A549 treated with AZD9567 at 1 μM for 4 hours (cell line): ENCODE measurements around the gene C1QTNF4. TPM values are rescaled to one million over a fixed set of nuclear protein-coding genes. Genes with fewer than 3 reads are reported as not detected.

Experiments used
- total RNA-seq: library from RNA; stranded (reverse); fragments of 200-300 nt; extraction: Qiagen RNA extraction; gene quantifications from 5 replicates; pipeline ENCODE4 v1.2.3, GENCODE V29; 2022; ENCODE audit not compliant: insufficient read depth

C1QTNF4 gene
- 0.07 to 0.19 TPM (median 0.08 TPM) in 3 of 5 replicates, not detected in the others for total RNA-seq

DNA sequence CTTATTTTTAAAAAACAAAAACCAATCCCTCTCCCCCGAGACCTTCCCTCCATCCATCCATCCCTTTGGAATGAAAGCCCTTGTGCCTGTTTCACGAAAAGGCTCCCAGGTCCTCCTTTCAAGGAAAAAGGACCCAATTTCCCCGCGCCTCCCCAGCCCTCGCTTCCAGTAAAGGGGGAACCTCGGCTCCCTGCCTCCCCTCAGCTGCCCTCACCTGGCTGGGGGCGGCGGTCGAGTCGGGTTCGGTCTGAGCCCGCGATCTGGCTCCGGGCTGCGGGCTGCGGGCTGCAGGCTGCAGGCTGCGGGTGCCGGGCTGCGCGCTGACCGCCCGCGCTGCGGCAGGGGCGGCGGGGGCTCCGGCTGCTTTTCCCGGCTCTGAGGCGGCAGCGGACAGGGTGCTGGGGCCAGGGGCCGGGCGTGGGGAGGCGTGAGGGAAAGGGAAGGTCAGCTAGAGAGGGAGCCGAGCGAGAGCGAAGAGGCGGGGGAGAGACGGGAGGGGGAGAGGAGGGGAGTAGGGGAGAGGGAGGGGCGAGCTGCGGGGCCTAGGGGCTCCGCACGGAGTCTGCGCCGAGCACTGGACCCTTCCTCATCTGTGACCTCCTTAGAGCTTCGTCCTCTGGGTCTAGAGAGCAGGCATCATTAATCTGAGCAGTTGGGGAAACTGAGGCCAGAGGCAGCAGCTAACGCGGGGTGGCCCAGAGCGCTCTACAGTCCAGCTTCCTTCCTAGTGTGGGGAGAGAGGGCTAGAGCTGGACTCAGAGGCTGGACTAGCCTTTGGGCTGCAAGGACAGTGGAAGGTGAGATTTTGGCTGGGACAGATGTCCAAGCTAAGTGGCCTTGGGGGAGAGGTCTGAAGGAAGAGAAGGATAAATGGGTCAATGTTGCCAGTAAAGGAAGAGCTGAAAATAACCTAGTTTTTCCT is at the start of gene C1QTNF4:
Gene C1QTNF4, minus strand, starts transcription at position 478 of the 922 bp plus-strand sequence. CDS start 3,601 bp downstream, outside the sequence.

DNA sequence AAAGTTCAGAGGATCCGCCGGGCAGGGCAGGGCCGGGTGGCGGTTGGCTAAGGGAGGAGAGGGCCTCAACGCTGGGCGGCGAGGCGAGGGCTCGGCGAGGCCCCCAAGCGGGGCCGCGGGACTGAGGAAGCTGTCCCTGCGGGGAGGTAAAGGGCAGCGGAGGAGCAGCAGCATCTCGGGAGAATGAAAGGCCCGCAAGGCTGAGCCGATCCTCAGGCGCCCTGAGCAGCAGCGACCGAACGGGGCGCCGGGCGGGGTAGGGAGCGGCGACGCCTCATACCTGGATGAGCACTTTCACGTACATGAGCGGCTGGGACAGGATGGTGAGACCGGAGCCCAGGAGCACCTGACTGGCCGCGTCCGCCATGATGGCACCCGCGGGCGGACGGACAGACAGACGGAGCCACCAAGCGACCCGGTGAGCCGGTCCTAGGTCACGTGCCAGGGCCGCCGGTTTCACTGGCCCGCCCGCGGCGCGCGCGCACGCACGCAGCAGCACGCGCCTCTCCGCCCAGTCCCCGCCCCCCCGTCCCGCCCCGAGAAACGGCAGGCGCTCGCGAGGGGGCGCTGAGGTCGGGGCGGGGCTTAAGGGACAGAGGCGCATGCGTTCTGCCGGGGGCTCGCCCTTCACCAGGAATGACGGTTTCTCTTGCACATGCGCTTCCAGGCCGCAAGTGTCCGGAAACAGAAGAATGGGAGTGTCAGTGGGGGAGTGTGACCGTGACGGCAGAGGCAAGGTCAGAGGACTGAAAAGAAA is 48.1 kb upstream of the C1QTNF4 start, which contains the start of gene MTCH2:
Gene MTCH2, minus strand, starts transcription at position 461 of the 757 bp plus-strand sequence. Its CDS starts 94 bp downstream, at position 367.

DNA sequence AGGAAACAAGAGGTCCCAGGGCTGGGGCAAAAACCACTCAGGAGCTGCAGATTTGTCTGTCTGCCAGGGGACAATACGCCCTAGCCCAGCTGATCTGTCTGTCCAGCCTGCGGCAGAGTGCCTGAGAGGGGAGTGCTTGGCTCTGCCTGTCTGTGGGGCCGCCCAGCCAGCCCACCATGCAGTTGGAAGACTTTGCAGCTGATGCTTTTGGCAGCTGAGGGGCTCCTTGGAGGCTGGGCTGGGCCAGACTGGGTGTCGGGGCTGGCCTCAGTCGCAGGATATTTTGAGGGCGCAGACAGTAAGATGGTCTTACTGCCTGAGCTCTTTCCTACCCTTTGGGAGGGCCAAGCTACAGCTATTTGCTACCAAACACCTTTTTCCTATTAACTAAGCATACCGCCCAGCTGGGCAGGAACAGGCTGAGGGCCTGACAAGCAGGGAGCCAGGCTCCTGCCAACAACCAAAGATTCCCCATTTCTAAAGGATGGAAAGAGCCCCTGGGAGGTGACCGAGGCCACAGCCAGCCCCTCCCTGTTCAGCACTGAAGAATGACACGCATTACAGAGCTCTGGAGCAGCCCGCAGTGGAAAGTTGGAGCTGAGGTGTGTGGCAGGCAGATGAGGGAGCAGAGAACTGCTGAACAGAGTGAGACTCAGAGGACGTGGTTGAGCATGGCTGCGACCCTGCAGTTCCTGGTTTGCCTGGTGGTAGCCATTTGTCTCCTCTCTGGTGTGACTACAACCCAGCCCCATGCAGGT is 7.9 kb downstream of the C1QTNF4 start, which contains the start of gene FAM180B:
Gene FAM180B, plus strand, starts transcription at position 581 of the 758 bp plus-strand sequence. Its CDS starts 91 bp downstream, at position 672.

DNA sequence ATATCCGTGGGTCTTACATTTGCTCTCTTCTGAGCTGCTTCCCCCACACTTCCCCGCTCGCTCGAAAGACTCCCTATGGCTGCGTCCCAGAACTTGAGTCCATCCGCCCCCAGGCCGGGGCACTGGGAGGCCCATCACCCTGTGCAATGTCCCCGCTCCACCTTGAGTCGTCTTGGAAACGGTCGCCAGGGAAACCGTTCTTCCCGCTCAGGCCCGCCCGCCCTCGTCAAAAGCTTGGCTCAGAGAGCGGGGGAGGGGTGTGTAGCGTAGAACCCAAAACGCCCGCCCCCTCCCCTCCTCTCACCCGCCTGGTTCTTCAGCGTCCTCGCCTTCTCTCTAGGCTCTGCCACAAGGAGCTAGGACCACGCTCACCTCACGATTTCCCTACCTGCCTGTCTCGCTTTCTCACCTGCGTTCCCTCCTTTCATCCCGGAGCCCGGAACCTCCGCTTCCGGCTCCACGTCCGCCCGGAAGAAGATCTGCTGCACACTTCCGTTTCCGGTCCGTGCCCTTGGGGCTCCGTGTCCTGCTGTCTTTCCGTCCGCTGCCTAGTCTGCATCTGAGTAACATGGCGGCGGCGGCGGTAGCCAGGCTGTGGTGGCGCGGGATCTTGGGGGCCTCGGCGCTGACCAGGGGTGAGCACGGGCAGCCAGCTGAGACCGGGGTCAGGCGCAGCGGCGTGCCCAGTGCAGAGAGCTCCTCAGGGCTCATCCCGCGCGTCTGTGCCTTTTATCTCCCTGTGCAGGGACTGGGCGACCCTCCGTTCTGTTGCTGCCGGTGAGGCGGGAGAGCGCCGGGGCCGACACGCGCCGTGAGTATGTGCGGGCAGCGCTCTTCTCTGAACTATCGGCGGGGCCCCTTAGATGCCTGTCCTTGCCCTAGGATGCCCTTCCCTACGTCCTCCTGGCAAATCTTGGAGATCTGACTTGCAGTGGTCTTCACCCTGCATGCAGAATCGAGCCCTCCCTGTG is 15.4 kb downstream of the C1QTNF4 start, which contains the start of the genes KBTBD4 and NDUFS3:
Gene KBTBD4, minus strand, starts transcription at position 447 of the 971 bp plus-strand sequence. Its CDS starts 19 bp downstream, at position 428.
Gene NDUFS3, plus strand, starts transcription at position 551 of the 971 bp plus-strand sequence. Its CDS starts 18 bp downstream, at position 569.

DNA sequence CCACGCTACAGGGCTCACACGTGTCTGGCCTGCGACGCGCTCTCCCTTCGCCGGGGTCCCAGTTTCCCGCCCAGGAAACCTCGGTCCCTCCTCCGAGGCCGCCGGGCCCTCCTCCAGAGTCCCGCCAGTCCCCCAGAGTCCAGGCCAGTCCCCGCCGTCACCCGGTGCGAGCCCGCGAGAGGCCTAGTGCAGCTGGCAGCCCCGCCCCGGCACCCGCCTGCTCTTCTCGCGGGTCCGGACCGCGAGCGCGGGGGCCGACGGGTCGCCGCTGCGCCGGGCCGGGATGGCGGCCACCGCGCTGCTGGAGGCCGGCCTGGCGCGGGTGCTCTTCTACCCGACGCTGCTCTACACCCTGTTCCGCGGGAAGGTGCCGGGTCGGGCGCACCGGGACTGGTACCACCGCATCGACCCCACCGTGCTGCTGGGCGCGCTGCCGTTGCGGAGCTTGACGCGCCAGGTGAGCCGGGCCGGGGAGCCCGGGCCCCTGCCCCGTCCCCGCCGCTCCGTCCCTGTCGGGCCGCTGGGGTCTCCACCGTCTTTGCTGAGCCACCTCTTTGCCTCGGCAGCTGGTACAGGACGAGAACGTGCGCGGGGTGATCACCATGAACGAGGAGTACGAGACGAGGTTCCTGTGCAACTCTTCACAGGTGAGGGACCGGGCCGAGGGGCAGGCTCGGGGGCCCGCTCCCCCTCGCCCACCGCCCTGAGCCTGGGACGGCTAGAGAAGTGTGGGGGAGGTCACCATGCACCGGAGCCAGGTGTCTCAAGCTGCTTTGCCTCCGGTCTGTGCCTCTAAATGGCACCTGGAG is 28.7 kb downstream of the C1QTNF4 start, which contains the start of gene PTPMT1:
Gene PTPMT1, plus strand, starts transcription at position 260 of the 809 bp plus-strand sequence. Its CDS starts 24 bp downstream, at position 284.

DNA sequence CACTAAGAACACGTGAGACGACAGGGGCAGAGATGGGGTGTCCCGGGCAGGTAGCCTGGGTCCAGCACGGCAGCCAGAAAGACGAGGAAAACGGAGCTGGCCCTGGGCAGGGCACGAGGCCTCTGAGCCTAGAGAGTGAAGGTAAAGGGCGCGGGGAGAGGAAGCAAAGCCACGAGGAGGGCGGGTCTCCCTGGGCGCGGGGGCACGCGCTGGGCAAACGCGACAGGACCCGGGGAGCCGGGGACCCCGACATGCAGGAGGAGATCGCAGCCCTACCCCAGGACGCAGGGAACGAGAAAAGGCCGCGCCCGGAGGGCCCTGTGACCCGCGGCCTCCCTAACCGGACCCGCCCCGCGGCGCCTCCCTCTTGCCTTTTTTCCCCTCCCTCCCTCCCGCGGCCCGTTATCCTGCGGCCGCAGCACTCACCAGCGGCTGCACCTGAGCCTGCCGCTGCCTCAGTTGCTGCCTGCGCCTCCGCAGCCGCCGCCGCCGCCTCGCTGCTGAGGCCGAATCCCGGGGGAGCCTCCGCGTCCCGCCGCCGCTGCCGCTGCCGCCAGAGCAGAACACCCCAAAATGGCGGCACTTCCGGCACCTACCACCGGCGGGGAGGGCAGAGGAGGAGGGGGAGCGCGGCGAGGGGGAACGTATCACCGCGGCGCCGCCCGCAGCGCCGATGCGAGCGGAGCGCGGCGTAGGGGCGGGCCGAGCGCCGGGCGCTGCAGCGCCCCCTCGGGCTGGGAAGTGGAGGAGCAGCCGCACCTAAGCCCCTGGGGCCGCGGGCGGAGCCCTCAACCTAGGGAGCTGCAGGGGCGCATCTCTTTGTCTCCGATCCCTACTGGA is 41.4 kb downstream of the C1QTNF4 start, which contains the start of gene CELF1:
Gene CELF1, minus strand, starts transcription at position 567 of the 840 bp plus-strand sequence. CDS start 53,609 bp downstream, outside the sequence.

Other genes with a start within 250 kb of the C1QTNF4 start
- gene MYBPC3, start 241.7 kb downstream of the C1QTNF4 start, total RNA-seq = 0.05 to 0.09 TPM (median 0.05 TPM) in 4 of 5 replicates, not detected in the other
- gene SPI1, start 215.9 kb downstream of the C1QTNF4 start, total RNA-seq = 0.09 to 0.13 TPM (median 0.11 TPM) in 3 of 5 replicates, not detected in the others
- gene SLC39A13, start 185.8 kb downstream of the C1QTNF4 start, total RNA-seq = 41.7 to 59.2 TPM (median 54.4 TPM) in 5 replicates
- 178 to 312 TPM (median 192 TPM) in 5 replicates for gene PSMC3, start 168.0 kb downstream of the C1QTNF4 start, total RNA-seq
- gene RAPSN, start 145.3 kb downstream of the C1QTNF4 start, total RNA-seq = 0.11 to 0.45 TPM (median 0.26 TPM) in 4 of 5 replicates, not detected in the other
- 46.1 to 70.6 TPM (median 47.7 TPM) in 5 replicates for gene CELF1, start 41.3 kb downstream of the C1QTNF4 start, total RNA-seq
- 49.8 to 82.8 TPM (median 75.8 TPM) in 5 replicates for gene PTPMT1, start 28.8 kb downstream of the C1QTNF4 start, total RNA-seq
- 16.1 to 22.1 TPM (median 16.2 TPM) in 5 replicates for gene KBTBD4, start 15.4 kb downstream of the C1QTNF4 start, total RNA-seq
- gene NDUFS3, start 15.3 kb downstream of the C1QTNF4 start, total RNA-seq = 114 to 141 TPM (median 141 TPM) in 5 replicates
- gene FAM180B, start 7.7 kb downstream of the C1QTNF4 start, total RNA-seq = 0.06 TPM in 2 of 5 replicates, not detected in the others
- 128 to 156 TPM (median 136 TPM) in 5 replicates for gene MTCH2, start 48.1 kb upstream of the C1QTNF4 start, total RNA-seq
- 0.83 to 1.7 TPM (median 1.2 TPM) in 4 of 5 replicates, not detected in the other for gene AGBL2, start 121.0 kb upstream of the C1QTNF4 start, total RNA-seq
- 39.7 to 57.2 TPM (median 51.8 TPM) in 5 replicates for gene FNBP4, start 172.9 kb upstream of the C1QTNF4 start, total RNA-seq